H1 (cell line): ENCODE results near the gene CEACAM6. TPM values are rescaled to one million over a fixed set of nuclear protein-coding genes. Genes with fewer than 3 reads are reported as not detected.

Source experiments
- BCL11A ChIP-seq, 2 experiments: IDR thresholded peaks; one replicate each; pipeline ENCODE4 v1.6.1; 2011; ENCODE audit warnings: low read depth in 2 of 2, low read length in 2 of 2, mild to moderate bottlenecking in 2 of 2
- polyA plus RNA-seq, 7 experiments: library from polyadenylated mRNA; depleted of rRNA in 3 of 7; stranded (reverse) in 5 of 7; unstranded in 2 of 7; fragments of >200 nt in 5 of 7; fragments of 200-250 nt in 2 of 7; gene quantifications; 1 replicate in 5 of 7; 2 replicates in 1 of 7; 4 replicates in 1 of 7; pipeline versions ENCODE4 v1.2.1 to v1.2.3, GENCODE V29; 2011 to 2013; ENCODE audit warnings: missing spikeins in 2 of 7, mixed read lengths in 2 of 7
- total RNA-seq: library from RNA; stranded (reverse); fragmentation: NEBNext Ultra II Directional; extraction: Animal tissue kit (Norgen Biotek cat#: 25700); gene quantifications from 2 replicates; pipeline ENCODE4 v1.2.1, GENCODE V29; 2021

CEACAM6 gene
- total and polyA plus RNA-seq, 2 of the 8 experiments (the other 6 are each of a cell fraction or from before 2014, with no cell fraction given): not detected

DNA sequence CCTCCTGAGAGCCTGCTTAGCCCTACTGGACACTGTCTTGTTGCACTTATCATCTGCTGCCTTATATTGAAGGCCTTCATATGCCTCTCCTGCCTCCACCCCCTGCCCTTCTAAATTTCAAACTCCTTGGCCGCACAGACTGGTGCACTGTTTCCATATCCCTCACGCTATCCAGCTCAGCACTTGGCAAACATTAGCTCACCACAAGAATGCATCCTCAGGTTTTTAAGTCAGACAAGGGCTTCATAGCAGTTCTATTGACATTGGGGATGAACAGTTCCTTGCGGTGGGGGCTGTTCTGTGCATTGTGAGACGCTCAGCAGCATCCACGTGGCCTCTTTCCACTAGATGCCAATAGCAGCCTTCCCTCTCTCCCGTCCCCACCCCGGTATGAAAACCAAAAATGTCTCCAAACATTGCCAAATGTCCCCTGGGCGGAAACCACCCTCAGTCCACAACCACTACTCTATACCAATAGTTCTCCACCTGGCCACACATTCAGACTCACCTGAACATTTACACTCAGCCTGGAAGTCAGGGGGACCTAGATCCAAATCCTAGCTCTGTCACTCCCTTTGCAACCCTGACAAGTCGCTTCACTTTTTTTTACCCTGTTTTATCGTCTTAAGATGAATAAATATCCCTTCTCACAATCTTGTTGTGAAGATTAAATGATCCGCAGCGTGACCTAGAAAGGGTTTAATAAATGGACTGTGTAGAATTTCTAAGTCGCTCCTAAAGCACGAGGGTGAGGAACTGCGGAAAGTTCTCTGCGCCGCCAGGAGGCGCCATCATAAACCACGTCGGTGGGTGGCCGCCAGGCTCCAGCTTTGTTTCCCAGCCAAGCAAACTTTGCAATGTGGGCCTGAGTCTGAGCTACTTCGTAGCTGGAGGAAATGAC, 37.4 kb downstream of the CEACAM6 start (continued):
- TF ChIP-seq BCL11A (IDR thresholded peaks at IDR 0.05; ENCODE audit: low read depth in 2 of 2, low read length in 2 of 2): no peak
